Measurements from ENCODE around the gene IQGAP2.
"Not testable (repeated sequence)": the region's sequence is repeated elsewhere in the genome, so short reads cannot be mapped to it uniquely, and the experiment has no call there.

IQGAP2 gene, protein sequence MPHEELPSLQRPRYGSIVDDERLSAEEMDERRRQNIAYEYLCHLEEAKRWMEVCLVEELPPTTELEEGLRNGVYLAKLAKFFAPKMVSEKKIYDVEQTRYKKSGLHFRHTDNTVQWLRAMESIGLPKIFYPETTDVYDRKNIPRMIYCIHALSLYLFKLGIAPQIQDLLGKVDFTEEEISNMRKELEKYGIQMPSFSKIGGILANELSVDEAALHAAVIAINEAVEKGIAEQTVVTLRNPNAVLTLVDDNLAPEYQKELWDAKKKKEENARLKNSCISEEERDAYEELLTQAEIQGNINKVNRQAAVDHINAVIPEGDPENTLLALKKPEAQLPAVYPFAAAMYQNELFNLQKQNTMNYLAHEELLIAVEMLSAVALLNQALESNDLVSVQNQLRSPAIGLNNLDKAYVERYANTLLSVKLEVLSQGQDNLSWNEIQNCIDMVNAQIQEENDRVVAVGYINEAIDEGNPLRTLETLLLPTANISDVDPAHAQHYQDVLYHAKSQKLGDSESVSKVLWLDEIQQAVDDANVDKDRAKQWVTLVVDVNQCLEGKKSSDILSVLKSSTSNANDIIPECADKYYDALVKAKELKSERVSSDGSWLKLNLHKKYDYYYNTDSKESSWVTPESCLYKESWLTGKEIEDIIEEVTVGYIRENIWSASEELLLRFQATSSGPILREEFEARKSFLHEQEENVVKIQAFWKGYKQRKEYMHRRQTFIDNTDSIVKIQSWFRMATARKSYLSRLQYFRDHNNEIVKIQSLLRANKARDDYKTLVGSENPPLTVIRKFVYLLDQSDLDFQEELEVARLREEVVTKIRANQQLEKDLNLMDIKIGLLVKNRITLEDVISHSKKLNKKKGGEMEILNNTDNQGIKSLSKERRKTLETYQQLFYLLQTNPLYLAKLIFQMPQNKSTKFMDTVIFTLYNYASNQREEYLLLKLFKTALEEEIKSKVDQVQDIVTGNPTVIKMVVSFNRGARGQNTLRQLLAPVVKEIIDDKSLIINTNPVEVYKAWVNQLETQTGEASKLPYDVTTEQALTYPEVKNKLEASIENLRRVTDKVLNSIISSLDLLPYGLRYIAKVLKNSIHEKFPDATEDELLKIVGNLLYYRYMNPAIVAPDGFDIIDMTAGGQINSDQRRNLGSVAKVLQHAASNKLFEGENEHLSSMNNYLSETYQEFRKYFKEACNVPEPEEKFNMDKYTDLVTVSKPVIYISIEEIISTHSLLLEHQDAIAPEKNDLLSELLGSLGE (N-terminal part only)

DNA sequence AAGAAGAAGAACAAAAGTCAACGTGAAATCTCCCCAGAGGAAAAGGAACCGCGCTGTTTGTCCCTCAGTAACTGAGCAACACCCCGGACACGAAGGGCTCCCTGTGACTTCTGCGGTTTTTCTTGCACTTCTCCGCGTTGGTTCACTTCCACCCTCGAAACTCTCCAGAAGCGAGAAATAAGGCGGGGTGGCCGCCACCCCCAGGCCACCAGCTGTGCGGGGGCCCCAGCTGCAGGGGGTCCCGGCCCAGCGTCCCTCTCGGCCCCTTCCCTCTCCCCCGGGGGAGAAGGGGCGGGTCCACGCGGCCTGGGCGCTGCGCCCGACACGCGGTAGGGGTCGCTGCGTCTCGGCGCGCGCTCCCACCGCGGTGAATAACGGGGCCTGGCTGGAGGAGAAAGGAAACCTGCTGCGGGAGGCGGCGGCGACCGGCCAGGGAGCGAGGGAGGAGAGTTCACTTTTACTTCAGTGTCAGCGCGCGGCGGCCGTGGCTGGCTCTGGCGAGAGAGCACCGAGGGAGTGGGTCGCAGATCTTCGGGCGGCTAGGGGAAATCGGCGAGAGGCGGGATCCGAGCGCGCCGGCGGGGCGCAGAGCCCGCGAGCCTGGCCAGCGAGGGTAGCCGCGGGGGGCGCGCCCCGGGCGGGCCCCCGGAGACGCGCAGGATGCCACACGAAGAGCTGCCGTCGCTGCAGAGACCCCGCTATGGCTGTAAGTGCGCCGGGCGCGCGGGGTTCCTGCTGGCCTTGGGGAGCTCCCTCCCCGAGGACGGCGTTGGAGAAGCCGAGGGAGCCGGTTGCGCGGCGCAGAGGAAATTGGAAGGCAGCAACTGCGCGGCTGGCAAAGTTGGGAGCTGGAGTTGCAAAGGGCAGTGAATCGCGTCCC is at the start of gene IQGAP2:
TSS of gene IQGAP2 (plus strand) at position 400 of the 880 bp plus-strand sequence. CDS start at position 661, 261 bp downstream.
- peak; percentile 76 for DNase-seq (ENCODE audit: low spot score)

GRCh38 chr5:76356887-76357286 is 46.2 kb upstream of the IQGAP2 start:
- DNase-seq (ENCODE audit: low spot score) = no peak

DNA sequence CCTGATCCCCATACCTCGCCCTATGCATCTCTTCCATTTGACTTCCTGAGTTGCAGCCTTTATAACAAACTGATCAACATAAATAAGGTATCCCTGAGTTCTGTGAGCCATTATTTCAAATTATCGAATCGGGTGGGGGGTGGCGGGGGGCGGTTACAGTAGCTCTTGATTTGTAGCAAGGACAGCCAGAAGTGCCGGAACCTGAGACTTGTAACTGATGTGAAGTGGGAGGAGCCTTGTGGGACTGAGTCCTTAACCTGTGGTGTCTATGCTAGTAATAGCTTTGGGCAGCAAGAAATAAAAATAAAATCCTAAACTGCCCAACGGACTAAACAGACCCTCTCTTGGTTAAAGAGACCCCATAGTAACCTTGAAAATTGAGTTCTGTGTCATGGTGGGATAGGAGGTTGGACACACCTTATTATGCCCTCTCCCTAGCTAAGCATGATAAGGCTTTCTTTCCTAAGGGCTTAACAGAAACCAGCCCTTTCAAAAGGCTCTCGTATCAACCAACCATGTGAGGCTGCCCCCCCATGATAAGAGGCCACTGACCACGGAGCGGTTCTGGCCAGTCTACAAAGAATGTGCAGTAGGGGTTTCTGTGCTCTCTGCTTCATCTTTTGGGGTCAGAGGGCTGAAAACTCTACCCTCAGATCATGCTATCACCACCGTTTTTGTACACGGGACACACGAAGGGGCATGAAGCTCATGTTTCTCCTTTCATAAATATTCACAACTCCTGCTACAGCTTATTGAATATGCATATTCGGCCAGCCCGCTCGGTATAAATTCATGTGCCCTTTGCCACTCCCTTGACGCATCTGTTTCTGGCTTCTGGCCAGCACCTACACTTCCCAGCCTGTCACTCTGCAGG is 39.5 kb upstream of the IQGAP2 start:
- no peak for DNase-seq (ENCODE audit: low spot score)

- DNase-seq (ENCODE audit: low spot score) = no peak
Observed at GRCh38 chr5:76364226-76364589, 38.9 kb upstream of the IQGAP2 start.

- DNase-seq (ENCODE audit: low spot score) = no peak
Observed at GRCh38 chr5:76365561-76365960, 37.5 kb upstream of the IQGAP2 start.

GRCh38 chr5:76366596-76366995 is 36.5 kb upstream of the IQGAP2 start:
- no peak for DNase-seq (ENCODE audit: low spot score)

GRCh38 chr5:76367623-76368371 is 35.3 kb upstream of the IQGAP2 start:
- no peak for DNase-seq (ENCODE audit: low spot score)

- DNase-seq (ENCODE audit: low spot score) = no peak
Observed at GRCh38 chr5:76368941-76369340, 34.1 kb upstream of the IQGAP2 start.

DNA sequence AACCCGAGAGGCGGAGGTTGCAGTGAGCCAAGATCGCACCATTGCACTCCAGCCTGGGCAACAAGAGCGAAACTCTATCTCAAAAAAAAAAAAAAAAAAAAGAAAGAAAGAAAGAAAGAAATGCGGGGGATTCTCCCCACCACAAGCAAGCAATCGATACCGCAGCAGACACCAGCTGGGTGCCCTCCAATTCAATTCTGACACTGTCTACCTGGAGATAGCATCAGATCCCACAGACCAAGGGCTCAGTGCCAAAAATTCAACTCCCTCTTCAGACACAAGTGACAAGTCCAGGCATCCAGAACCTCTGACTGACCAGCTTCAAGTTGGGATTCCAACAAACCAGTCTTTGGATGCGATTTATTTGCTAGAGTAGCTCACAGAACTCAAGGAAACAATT is 33.4 kb upstream of the IQGAP2 start:
- DNase-seq (ENCODE audit: low spot score) = not testable (repeated sequence)

DNA sequence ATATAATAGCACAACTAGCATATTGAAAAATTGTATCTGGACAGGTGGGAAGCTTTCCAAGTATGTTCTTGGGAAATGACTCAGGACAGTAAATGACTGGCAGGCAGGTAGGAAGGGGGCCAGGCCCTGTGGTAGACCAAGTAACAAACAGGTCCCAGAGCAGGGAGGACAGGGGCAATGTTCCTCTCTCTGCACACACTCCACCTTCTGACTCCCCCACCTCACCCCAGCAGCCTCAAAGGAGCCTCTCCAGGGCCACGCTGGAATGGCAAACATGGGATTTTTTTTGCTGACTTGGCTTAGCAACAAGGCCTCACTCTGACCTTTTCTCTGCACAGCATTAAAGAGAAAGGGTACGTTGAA is 31.1 kb upstream of the IQGAP2 start:
- DNase-seq (ENCODE audit: low spot score) = no peak

GRCh38 chr5:76372323-76373054 is 30.6 kb upstream of the IQGAP2 start:
- DNase-seq (ENCODE audit: low spot score) = no peak

GRCh38 chr5:76376148-76376865 is 26.8 kb upstream of the IQGAP2 start:
- DNase-seq (ENCODE audit: low spot score) = no peak

- DNase-seq (ENCODE audit: low spot score) = no peak
Observed at GRCh38 chr5:76376866-76377230, 26.2 kb upstream of the IQGAP2 start.

DNA sequence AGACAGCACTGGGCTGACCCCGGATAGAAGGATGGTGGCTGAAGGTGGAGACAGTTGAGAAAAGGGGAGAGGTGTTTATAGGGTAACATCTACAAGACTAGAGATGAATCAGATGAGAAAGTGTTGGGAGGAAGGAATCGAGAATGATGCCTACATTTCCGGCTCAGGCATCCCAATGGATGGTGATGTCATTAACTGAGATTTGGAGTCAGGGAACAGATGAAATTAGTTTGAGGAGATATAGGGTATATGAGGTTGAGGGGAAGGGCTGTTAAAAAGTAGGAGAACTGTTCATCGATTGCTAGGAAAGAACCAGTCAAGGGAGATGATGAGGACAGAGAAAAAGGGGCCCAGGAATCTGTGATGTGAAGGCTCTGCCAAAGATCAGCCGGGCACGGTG is 24.7 kb upstream of the IQGAP2 start:
- no peak for DNase-seq (ENCODE audit: low spot score)

- no peak for DNase-seq (ENCODE audit: low spot score)
Observed at GRCh38 chr5:76379316-76379715, 23.8 kb upstream of the IQGAP2 start.

DNA sequence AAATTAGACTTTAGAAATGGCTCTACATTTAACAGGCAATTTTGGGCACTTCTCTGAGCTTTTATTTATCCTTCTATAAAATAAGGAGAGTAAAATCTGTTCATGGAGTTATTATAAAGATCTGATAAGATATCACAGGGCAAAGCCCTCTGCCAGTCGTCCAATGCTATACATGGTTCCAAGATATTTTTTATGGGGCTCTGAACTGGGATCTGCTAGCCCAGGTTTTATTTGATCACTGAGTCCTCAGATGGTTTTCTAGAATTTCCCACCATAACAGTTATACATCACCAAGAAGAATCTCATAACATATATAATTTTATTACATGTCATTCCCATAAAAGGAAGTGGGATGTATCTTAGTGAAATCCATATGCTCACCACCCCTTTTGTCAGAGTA is 23.2 kb upstream of the IQGAP2 start:
- DNase-seq (ENCODE audit: low spot score) = no peak

DNA sequence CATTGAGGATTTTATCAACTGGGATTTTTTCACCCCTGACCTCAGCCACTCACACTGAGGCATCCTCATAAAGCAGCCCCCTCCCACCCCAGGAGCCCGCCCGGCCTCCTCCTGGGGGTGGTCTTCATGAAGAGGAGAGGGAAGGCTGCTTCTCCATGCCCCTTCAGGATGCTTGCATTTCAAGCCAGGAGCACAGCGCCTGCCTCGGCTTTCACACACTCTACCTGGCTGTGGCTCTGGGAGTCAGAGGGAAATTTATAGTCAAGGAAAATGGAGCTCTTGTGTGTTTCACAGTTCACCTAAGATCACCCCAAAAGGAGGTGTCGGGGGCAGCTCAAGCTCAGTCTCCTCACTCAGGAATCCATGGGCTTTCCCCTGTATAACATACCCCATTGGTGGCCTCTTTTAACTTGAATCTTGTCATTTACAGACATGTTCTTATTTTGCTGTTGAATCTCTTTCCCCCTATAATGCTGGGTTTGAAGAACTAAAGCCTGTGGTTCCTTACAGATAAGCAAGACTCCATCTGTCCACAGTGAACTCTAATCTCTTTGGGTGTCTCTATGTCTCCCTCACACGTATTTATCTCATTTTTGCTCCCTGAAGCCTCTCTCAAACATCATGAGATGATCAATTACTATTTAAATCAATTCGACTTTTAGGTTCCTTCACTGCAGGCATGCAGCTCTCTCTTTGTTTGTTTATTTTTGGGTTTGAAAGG is 22.6 kb upstream of the IQGAP2 start:
- no peak for DNase-seq (ENCODE audit: low spot score)
